Stimulated activated CD4-positive, alpha-beta T cell treated with anti-CD3 and anti-CD28 coated beads, Interleukin-15, amount 100 ng/mL, for 1 hour (primary cell): ENCODE data around the gene INTS1.

ENCODE experiments used
- DNase-seq, 2 donors: peaks; one replicate each; pipeline ENCODE4 v3.0.0-alpha.2; 2020; ENCODE audit warnings: low read depth in 1 of 2, low spot score in 1 of 2

The INTS1 gene

DNA sequence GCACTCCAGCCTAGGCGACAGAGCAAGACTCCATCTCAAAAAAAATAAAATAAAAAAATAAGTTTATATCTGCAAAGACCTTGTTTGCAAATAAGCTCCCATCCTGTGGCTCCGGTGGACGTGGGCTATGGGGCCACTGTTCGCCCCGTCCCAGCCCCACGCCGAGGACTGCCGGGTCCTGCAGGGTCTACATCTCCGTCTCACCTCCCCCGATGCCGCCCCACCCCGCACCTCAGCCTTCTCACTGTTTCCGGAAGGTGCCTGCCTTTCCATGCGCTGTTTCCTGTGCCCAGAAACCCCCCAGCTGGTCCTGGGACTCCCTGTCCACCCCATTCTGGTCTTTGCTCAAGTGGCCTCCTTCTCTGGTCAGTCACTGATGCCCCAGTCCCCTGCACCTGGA lies 5.0 kb upstream of the INTS1 start:
- no peak for DNase-seq

- DNase-seq = no peak
Observed at GRCh38 chr7:1508277-1508758, 4.1 kb upstream of the INTS1 start.

DNA sequence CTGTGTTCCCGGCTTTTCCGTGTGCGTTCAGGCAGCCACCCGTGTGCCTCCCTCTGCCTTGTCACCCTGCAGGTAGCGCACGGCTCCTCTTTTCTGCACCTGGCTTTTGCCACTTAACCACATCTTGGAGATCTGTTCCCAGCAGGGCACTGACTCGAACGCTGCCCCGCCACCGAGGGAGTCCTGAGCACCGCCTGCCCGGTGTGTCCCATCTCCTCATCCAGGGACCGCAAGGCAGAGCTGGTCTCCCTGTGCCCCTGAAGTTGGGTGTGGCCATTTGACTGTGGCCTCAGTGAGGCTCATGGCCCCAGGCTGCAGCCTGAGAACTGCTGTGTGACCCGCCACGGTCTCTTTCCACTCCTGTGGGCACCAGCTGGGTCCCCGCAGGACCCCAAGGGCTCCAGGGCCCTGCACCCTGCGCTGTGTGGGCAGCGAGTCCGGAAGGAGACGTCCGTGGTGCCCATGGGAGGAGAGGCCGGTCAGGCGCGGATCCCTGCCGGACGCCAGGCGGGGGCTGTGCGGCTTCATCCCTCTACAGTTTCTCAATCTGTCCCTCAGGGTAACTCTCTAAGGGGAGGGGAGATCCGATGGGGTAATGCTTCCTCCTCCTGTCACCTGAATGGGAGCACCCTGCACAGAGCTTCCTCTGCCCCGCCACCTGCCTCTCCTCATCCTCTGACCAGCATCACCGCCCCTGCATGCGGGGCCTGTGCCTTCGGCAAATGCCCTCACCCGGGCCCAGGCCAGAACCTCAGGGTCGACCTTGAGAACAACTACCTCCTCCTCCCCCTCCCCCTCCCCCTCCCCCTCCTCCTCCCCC lies 1.8 kb upstream of the INTS1 start:
- no peak for DNase-seq

DNA sequence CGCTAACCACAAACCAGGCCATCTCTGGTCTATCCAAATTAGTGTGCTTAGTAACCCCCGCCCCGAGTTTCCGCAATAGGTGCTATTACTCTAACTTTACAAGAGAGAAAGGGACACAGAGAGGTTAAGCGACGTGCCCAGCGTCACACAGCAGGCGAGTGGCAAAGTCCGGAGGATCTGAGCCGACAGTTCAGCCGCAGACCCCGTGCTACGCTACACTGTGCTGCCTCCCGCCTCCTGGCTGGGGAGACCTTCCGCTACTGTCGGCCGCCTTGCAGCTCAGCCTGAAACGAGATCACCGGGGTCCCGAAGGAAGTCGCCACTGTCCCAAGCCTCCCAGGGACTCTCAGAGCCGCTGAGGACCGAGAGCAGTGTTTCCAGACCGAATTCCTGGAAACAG lies 799 bp downstream of the INTS1 start:
- DNase-seq = no peak

DNA sequence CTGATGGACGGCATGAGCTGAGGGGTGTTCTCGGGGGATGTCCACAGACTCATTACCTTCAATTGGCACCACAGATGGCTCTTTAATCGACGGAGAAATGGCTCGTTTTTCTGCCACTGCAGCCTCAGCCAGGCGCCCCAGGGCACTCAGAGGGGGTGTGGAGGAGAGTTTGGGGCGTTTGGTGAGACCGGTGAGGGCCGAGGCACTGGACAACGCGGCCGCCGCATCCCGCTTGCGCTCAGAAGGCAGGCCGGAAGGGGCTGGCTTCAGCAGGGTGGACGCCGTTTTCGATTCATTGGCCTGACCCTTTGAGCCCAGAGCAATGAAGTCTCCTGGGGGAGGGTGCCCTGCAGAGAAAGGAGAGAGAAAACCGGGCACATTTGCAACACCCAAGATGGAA lies 1.3 kb downstream of the INTS1 start:
- no peak for DNase-seq

- DNase-seq = no peak
Observed at GRCh38 chr7:1501487-1502270, 2.5 kb downstream of the INTS1 start.

GRCh38 chr7:1500064-1500807 lies 4.0 kb downstream of the INTS1 start:
- no peak for DNase-seq

- DNase-seq = no peak
Observed at GRCh38 chr7:1499367-1500029, 4.7 kb downstream of the INTS1 start.

DNA sequence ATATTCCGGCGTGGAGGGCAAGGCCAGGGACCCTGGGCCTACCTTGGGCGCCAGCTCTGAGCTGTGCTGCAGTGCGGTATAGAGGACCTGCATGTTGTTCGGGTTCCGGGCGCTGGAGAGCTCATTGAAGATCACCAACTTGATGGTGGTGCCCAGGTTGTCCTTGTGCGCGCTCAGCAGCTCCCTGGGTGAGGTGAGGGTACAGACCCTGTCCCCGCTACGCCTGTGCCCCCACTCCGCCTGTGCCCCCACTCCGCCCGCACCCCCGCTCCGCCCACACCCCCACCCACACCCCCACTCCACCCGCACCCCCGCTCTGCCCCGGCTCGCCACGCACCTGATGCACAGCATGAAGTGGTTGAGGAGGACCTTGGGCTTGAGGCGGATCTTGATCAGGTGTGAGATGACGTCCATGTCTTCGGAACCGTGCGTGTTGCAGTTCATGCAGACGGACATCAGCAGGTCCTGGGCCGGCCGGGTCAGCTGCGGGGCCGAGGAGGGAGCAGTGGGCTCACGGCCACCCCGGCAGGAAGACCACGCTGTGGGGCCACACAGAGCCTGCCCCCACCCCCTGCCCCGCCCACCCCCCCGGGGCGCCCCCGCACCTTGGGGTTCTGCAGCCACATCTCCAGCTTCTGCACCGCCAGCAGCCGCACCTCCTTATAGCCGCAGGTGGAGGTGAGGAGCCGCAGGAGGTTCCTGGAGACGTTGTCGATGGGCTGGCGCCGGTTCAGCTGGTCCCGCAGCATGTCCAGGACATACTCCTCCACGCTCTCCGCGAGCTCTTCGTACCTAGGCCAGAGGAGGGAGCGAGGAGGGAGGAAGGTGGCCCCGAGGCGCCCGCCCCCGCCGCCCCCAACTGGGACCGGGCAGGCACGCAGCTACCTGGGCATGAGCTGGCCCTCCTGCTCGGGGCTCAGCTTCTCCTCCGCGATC lies 5.6 kb downstream of the INTS1 start:
- no peak for DNase-seq

- DNase-seq = no peak
Observed at GRCh38 chr7:1497293-1497927, 6.8 kb downstream of the INTS1 start.

- no peak for DNase-seq
Observed at GRCh38 chr7:1496531-1497292, 7.5 kb downstream of the INTS1 start.

- no peak for DNase-seq
Observed at GRCh38 chr7:1495564-1496242, 8.5 kb downstream of the INTS1 start.

GRCh38 chr7:1494866-1495563 lies 9.2 kb downstream of the INTS1 start:
- DNase-seq = no peak

- no peak for DNase-seq
Observed at GRCh38 chr7:1494447-1494846, 9.7 kb downstream of the INTS1 start.

- no peak for DNase-seq
Observed at GRCh38 chr7:1493571-1493970, 10.6 kb downstream of the INTS1 start.

DNA sequence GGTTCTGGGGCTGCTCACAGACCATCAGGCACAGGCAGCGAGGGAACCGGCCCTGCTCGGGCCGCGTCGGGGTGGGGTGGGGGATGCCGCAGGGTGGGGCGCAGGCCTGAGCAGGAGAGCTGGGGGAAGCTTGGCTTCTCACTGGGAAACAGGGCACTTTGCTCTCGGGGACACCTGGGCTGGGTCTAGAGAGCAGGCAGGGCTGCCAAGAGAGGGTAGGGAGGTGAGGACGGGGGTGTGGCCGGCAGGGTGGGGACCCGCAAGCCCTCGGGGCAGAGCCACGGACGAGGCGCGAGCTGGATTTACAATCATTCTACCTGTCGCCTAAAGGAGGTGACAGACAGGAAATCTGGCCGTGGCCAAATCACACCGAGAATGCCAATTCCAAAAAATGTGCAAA lies 11.1 kb downstream of the INTS1 start:
- DNase-seq = no peak

DNA sequence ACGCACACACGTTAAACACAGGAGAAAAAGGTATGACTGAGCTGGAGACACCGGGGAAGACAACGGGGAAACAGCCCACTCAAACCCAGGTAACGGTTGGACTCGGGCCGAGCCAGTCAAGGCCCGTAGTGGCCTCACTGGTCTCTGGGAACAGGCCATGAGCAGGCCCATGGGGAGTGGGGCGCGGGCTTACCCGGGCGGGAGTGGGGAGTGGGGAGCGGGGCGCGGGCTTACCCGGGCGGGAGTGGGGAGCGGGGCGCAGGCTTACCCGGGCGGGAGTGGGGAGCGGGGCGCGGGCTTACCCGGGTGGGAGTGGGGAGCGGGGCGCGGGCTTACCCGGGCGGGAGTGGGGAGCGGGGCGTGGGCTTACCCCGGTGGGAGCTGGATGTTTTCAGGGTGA lies 11.5 kb downstream of the INTS1 start:
- no peak for DNase-seq

DNA sequence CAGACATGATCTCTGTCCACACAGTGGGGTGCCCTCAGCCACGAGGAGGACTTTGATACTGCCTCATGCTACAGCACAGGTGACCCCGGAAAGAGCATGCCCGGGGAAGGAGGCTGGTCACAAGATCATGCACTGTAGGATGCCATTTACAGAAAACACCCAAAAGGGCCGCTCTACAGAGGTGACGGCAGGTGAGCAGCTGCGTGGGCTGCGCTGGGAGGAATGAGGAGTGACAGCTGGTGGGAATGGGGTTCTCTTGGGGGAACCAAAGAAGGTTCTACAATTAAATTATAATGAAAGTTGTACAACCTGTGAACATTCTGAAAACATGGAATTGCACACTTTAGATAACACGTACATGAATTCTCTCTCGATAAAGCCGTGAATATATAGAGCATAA lies 12.0 kb downstream of the INTS1 start:
- no peak for DNase-seq
